ENCODE results near the gene FBRS. TPM values are rescaled to one million over a fixed set of nuclear protein-coding genes. Genes with fewer than 3 reads are reported as not detected.
A peak's percentile ranks its signal among the peaks of the same experiment; 100 is the strongest.

Gene FBRS
- total and polyA plus RNA-seq, 2 donors (not counting 1 experiment from before 2014, with no cell fraction given), result 5.5 to 20.8 TPM

GRCh38 chr16:30698816-30699614 lies 40.8 kb downstream of the FBRS start, which contains the start of gene SRCAP:
SRCAP (plus strand) TSS chr16:30699171; CDS start chr16:30700825, 1,654 bp downstream.
- Histone ChIP-seq H3K36me3 (ENCODE audit: control insufficient read depth, insufficient read depth, low read length) (peaks cover 8% of the 10 kb centered on the region), H3K4me2 (ENCODE audit: extremely low read depth, insufficient read depth, low read length) (peak within 1 kb of the TSS; percentile 72), H3K9me3 (ENCODE audit: control insufficient read depth, insufficient read depth, low read depth, low read length) (no peaks in the 10 kb centered on the region), H3K4me1 (ENCODE audit: control insufficient read depth, extremely low read depth, insufficient read depth, low read length) (peaks cover 5% of the 10 kb centered on the region), H4K20me1 (ENCODE audit: control insufficient read depth, extremely low read depth, insufficient read depth, low read length) (no peaks in the 10 kb centered on the region), H3K9ac (ENCODE audit: insufficient read depth, low read length) (peak within 1 kb of the TSS; percentile 100), H2AFZ (ENCODE audit: low read length) (peak within 1 kb of the TSS; percentile 66), H3K4me3 (replicated peaks in 1 of 4; ENCODE audit: control extremely low read depth in 1 of 4, insufficient read depth in 1 of 4, low read depth in 3 of 4, low read length in 4 of 4) (peak within 1 kb of the TSS; percentile 57 to 97 (median 82)), H3K27ac (ENCODE audit: insufficient read depth, low read length) (peak within 1 kb of the TSS; percentile 98), H3K27me3 (ENCODE audit: control insufficient read depth, insufficient read depth, low read length) (no peaks in the 10 kb centered on the region), H3K79me2 (ENCODE audit: control insufficient read depth, insufficient read depth, low read length) (peaks cover 33% of the 10 kb centered on the region)
- TF ChIP-seq CTCF (conservative IDR thresholded peaks at IDR 0.05 in 1 of 2, IDR thresholded peaks at IDR 0.05 in 1 of 2; ENCODE audit: low read depth in 1 of 2, low read length in 2 of 2) (no peak), EZH2 (IDR thresholded peaks at IDR 0.05; ENCODE audit: low read length, missing control alignments) (no peak)
- peak; percentile 72 to 77 for DNase-seq (ENCODE audit: low read depth in 2 of 2)

- H3K9me3 ChIP-seq (ENCODE audit: control insufficient read depth, insufficient read depth, low read depth, low read length), result no peaks in the 10 kb centered on the region
- no peaks in the 10 kb centered on the region for H3K27me3 ChIP-seq (ENCODE audit: control insufficient read depth, insufficient read depth, low read length)
- peak overlapping the region; percentile 38 for H3K4me2 ChIP-seq (ENCODE audit: extremely low read depth, insufficient read depth, low read length)
- peak overlapping the region; percentile 100 for H3K9ac ChIP-seq (ENCODE audit: insufficient read depth, low read length)
- peaks cover 33% of the 10 kb centered on the region for H3K79me2 ChIP-seq (ENCODE audit: control insufficient read depth, insufficient read depth, low read length)
- H3K4me3 ChIP-seq (replicated peaks in 1 of 4; ENCODE audit: control extremely low read depth in 1 of 4, insufficient read depth in 1 of 4, low read depth in 3 of 4, low read length in 4 of 4), result peak overlapping the region; percentile 57 to 97 (median 82)
- no peaks in the 10 kb centered on the region for H4K20me1 ChIP-seq (ENCODE audit: control insufficient read depth, extremely low read depth, insufficient read depth, low read length)
- no peak for TF ChIP-seq EZH2 (IDR thresholded peaks at IDR 0.05; ENCODE audit: low read length, missing control alignments)
- no peak for TF ChIP-seq CTCF (conservative IDR thresholded peaks at IDR 0.05 in 1 of 2, IDR thresholded peaks at IDR 0.05 in 1 of 2; ENCODE audit: low read depth in 1 of 2, low read length in 2 of 2)
- H3K27ac ChIP-seq (ENCODE audit: insufficient read depth, low read length), result peak overlapping the region; percentile 98
- H2AFZ ChIP-seq (ENCODE audit: low read length), result no peak overlapping the region
- no peak for DNase-seq (ENCODE audit: low read depth in 2 of 2)
- peaks cover 8% of the 10 kb centered on the region for H3K36me3 ChIP-seq (ENCODE audit: control insufficient read depth, insufficient read depth, low read length)
- peaks cover 5% of the 10 kb centered on the region for H3K4me1 ChIP-seq (ENCODE audit: control insufficient read depth, extremely low read depth, insufficient read depth, low read length)
Observed at GRCh38 chr16:30699615-30700099, 41.4 kb downstream of the FBRS start.

GRCh38 chr16:30700491-30700890 lies 42.3 kb downstream of the FBRS start:
- Histone ChIP-seq H3K4me3 (replicated peaks in 1 of 4; ENCODE audit: control extremely low read depth in 1 of 4, insufficient read depth in 1 of 4, low read depth in 3 of 4, low read length in 4 of 4) (peak overlapping the region in 2 of 4 experiments; percentile 91 to 97), H3K9ac (ENCODE audit: insufficient read depth, low read length) (no peak overlapping the region), H3K27ac (ENCODE audit: insufficient read depth, low read length) (no peak overlapping the region), H2AFZ (ENCODE audit: low read length) (no peak overlapping the region), H3K79me2 (ENCODE audit: control insufficient read depth, insufficient read depth, low read length) (peaks cover 33% of the 10 kb centered on the region), H3K4me2 (ENCODE audit: extremely low read depth, insufficient read depth, low read length) (peak overlapping the region; percentile 38), H3K9me3 (ENCODE audit: control insufficient read depth, insufficient read depth, low read depth, low read length) (no peaks in the 10 kb centered on the region), H4K20me1 (ENCODE audit: control insufficient read depth, extremely low read depth, insufficient read depth, low read length) (no peaks in the 10 kb centered on the region), H3K4me1 (ENCODE audit: control insufficient read depth, extremely low read depth, insufficient read depth, low read length) (peaks cover 5% of the 10 kb centered on the region), H3K27me3 (ENCODE audit: control insufficient read depth, insufficient read depth, low read length) (no peaks in the 10 kb centered on the region), H3K36me3 (ENCODE audit: control insufficient read depth, insufficient read depth, low read length) (peaks cover 11% of the 10 kb centered on the region)
- DNase-seq (ENCODE audit: low read depth in 2 of 2), result peak in 1 of 2 donors; percentile 76
- TF ChIP-seq CTCF (conservative IDR thresholded peaks at IDR 0.05 in 1 of 2, IDR thresholded peaks at IDR 0.05 in 1 of 2; ENCODE audit: low read depth in 1 of 2, low read length in 2 of 2) (no peak), EZH2 (IDR thresholded peaks at IDR 0.05; ENCODE audit: low read length, missing control alignments) (no peak)

Measured in fibroblast of lung (primary cell).